Liver (tissue), 9 donors: ENCODE data around the gene OR1F1. TPM values are rescaled to one million over a fixed set of nuclear protein-coding genes. Genes with fewer than 3 reads are reported as not detected.

ENCODE experiments used
- DNase-seq: peaks from one replicate; pipeline ENCODE4 v3.0.0-alpha.2; 2017; ENCODE audit warnings: low spot score
- H3K27ac ChIP-seq, 2 donors: one replicate each; pipeline ENCODE4 v1.7.0; 2013; ENCODE audit warnings: inconsistent platforms in 2 of 2, low read length in 2 of 2, control low read depth in 1 of 2, low read depth in 1 of 2, mild to moderate bottlenecking in 1 of 2
- H3K27me3 ChIP-seq, 4 donors: one replicate each; pipeline versions ENCODE4 v1.6.1 to v1.7.0; 2013; ENCODE audit warnings: low read length in 3 of 4, inconsistent platforms in 1 of 4, mild to moderate bottlenecking in 1 of 4, moderate library complexity in 1 of 4; ENCODE audit not compliant: control insufficient read depth in 4 of 4, insufficient read depth in 4 of 4
- H3K36me3 ChIP-seq, 4 donors: one replicate each; pipeline versions ENCODE4 v1.6.1 to v1.7.0; 2013; ENCODE audit warnings: low read length in 3 of 4, mild to moderate bottlenecking in 3 of 4, low read depth in 1 of 4, moderate library complexity in 1 of 4; ENCODE audit not compliant: control insufficient read depth in 4 of 4, insufficient read depth in 3 of 4
- H3K4me1 ChIP-seq, 4 donors: one replicate each; pipeline versions ENCODE4 v1.6.1 to v1.7.0; 2013; ENCODE audit warnings: low read length in 3 of 4, mild to moderate bottlenecking in 3 of 4, moderate library complexity in 1 of 4; ENCODE audit not compliant: control insufficient read depth in 4 of 4, insufficient read depth in 4 of 4
- H3K4me3 ChIP-seq, 3 donors: one replicate each; pipeline versions ENCODE4 v1.6.1 to v1.7.0; 2013; ENCODE audit warnings: low read length in 3 of 3, control low read depth in 1 of 3, low read depth in 1 of 3, mild to moderate bottlenecking in 1 of 3
- H3K9ac ChIP-seq, 2 donors: one replicate each; pipeline ENCODE4 v1.7.0; 2013; ENCODE audit warnings: low read length in 2 of 2, mild to moderate bottlenecking in 2 of 2, moderate library complexity in 2 of 2, control low read depth in 1 of 2, low read depth in 1 of 2
- H3K9me3 ChIP-seq, 4 donors: one replicate each; pipeline versions ENCODE4 v1.6.1 to v1.7.0; 2013; ENCODE audit warnings: low read length in 3 of 4; ENCODE audit not compliant: control insufficient read depth in 4 of 4
- ATF3 ChIP-seq: IDR thresholded peaks from 2 replicates; pipeline ENCODE4 v1.6.1; 2016; ENCODE audit warnings: antibody characterized with exemption
- CTCF ChIP-seq: fragments of 150-350 bp; IDR thresholded peaks from 2 replicates; pipeline ENCODE4 v1.5.1; 2017; ENCODE audit warnings: improper control_type of control experiment, low read depth, low read length; ENCODE audit not compliant: missing input control
- EGR1 ChIP-seq, 2 donors: IDR thresholded peaks; 2 replicates each; pipeline ENCODE4 v1.6.1; 2016 to 2018; ENCODE audit warnings: antibody characterized with exemption in 2 of 2, low read depth in 2 of 2
- FOXA1 ChIP-seq: IDR thresholded peaks from 2 replicates; pipeline ENCODE4 v1.6.1; 2016; ENCODE audit warnings: antibody characterized with exemption
- FOXA2 ChIP-seq: IDR thresholded peaks from 2 replicates; pipeline ENCODE4 v1.6.1; 2016; ENCODE audit warnings: antibody characterized with exemption
- GABPA ChIP-seq, 2 donors: IDR thresholded peaks in 1 of 2; conservative IDR thresholded peaks in 1 of 2; 2 replicates each; pipeline ENCODE4 v1.6.1; 2016; ENCODE audit warnings: antibody characterized with exemption in 2 of 2, mild to moderate bottlenecking in 1 of 2, moderate library complexity in 1 of 2
- HNF4A ChIP-seq, 2 donors: conservative IDR thresholded peaks; 2 replicates each; pipeline ENCODE4 v1.6.1; 2016; ENCODE audit warnings: antibody characterized with exemption in 2 of 2, mild to moderate bottlenecking in 2 of 2
- HNF4G ChIP-seq: IDR thresholded peaks from 2 replicates; pipeline ENCODE4 v1.6.1; 2016; ENCODE audit warnings: antibody characterized with exemption
- JUND ChIP-seq, 2 donors: IDR thresholded peaks; 2 replicates each; pipeline ENCODE4 v1.6.1; 2016; ENCODE audit warnings: antibody characterized with exemption in 2 of 2
- RAD21 ChIP-seq, 2 donors: IDR thresholded peaks; 2 replicates each; pipeline ENCODE4 v1.6.1; 2016; ENCODE audit warnings: antibody characterized with exemption in 2 of 2, mild to moderate bottlenecking in 2 of 2
- REST ChIP-seq: IDR thresholded peaks from 2 replicates; pipeline ENCODE4 v1.6.1; 2016; ENCODE audit warnings: antibody characterized with exemption, mild to moderate bottlenecking
- RXRA ChIP-seq, 2 donors: IDR thresholded peaks; 2 replicates each; pipeline ENCODE4 v1.6.1; 2017 to 2018; ENCODE audit warnings: antibody characterized with exemption in 2 of 2, mild to moderate bottlenecking in 1 of 2
- SP1 ChIP-seq: IDR thresholded peaks from 2 replicates; pipeline ENCODE4 v1.6.1; 2018; ENCODE audit warnings: antibody characterized with exemption, mild to moderate bottlenecking
- TAF1 ChIP-seq: conservative IDR thresholded peaks from 2 replicates; pipeline ENCODE4 v1.6.1; 2016; ENCODE audit warnings: antibody characterized with exemption, mild to moderate bottlenecking
- YY1 ChIP-seq: IDR thresholded peaks from 2 replicates; pipeline ENCODE4 v1.6.1; 2016; ENCODE audit warnings: antibody characterized with exemption, mild to moderate bottlenecking
- WGBS: extraction: QIAGEN DNeasy Blood & Tissue Kit; methylation state at CpG from one replicate; pipeline ENCODE4 v1.1.7; 2013; 5-methylcytosine and 5-hydroxymethylcytosine counted together
- polyA plus RNA-seq, 2 donors: library from polyadenylated mRNA; stranded (reverse) in 1 of 2; unstranded in 1 of 2; fragments of 200-250 nt in 1 of 2; fragments of >200 nt in 1 of 2; fragmentation: Nextera tagmentation in 1 of 2; extraction: Ambion mirVana in 1 of 2; gene quantifications; one replicate each; pipeline versions ENCODE4 v1.2.1 to v1.2.3, GENCODE V29; 2013 to 2015
- total RNA-seq, 2 donors: library from RNA; depleted of rRNA; stranded (reverse); fragments of >200 nt; gene quantifications; one replicate each; pipeline ENCODE4 v1.2.3, GENCODE V29; 2014
- donor health status: healthy.
- donor health status: healthy.
- donor health status: healthy.
- donor health status: healthy.
- donor health status: healthy.

The OR1F1 gene
- total and polyA plus RNA-seq, 4 donors: not detected

GRCh38 chr16:3223913-3224515, 36.0 kb downstream of the OR1F1 start:
- Histone ChIP-seq H3K27me3 (no peaks in the 10 kb centered on the region), H3K27ac (no peak overlapping the region), H3K9ac (no peak overlapping the region), H3K4me1 (no peaks in the 10 kb centered on the region), H3K9me3 (peaks cover 31 to 79% (median 49%) of the 10 kb centered on the region in 4 donors), H3K36me3 (peaks cover 8 to 54% (median 42%) of the 10 kb centered on the region in 4 donors), H3K4me3 (peak overlapping the region in 2 of 3 donors; percentile 49 to 57)
- WGBS: 99% methylated on average over 10 of the region's 10 CpGs
- TF ChIP-seq FOXA2 (no peak), SP1 (no peak), TAF1 (no peak), CTCF (no peak), GABPA (IDR thresholded peaks at IDR 0.05 in 1 of 2, conservative IDR thresholded peaks at IDR 0.05 in 1 of 2) (no peak), ATF3 (no peak), REST (no peak), RXRA (IDR thresholded peaks at IDR 0.05) (no peak), HNF4G (no peak), HNF4A (conservative IDR thresholded peaks at IDR 0.05) (no peak), RAD21 (IDR thresholded peaks at IDR 0.05) (no peak), EGR1 (IDR thresholded peaks at IDR 0.05; ENCODE audit: low read depth in 2 of 2) (no peak), FOXA1 (no peak)
- DNase-seq: no peak

- H3K4me3 ChIP-seq: peak overlapping the region; percentile 81 to 99 (median 82)
- H3K9me3 ChIP-seq: peaks cover 7 to 22% (median 13%) of the 10 kb centered on the region in 4 donors
- H3K27me3 ChIP-seq: no peaks in the 10 kb centered on the region
- TF ChIP-seq HNF4G (no peak), JUND (IDR thresholded peaks at IDR 0.05) (no peak), TAF1 (no peak), EGR1 (IDR thresholded peaks at IDR 0.05; ENCODE audit: low read depth in 2 of 2) (no peak), FOXA1 (no peak), ATF3 (no peak), HNF4A (conservative IDR thresholded peaks at IDR 0.05) (no peak), YY1 (no peak)
- peaks cover 2 to 11% (median 8%) of the 10 kb centered on the region in 4 donors for H3K4me1 ChIP-seq
- DNase-seq: no peak
- WGBS: 3% methylated on average over 18 of the region's 18 CpGs
- peak overlapping the region; percentile 84 to 99 for H3K27ac ChIP-seq
- peaks cover 5 to 33% (median 31%) of the 10 kb centered on the region in 4 donors for H3K36me3 ChIP-seq
- H3K9ac ChIP-seq: peak overlapping the region; percentile 63 to 99
Measured at GRCh38 chr16:3234543-3234856, 46.5 kb downstream of the OR1F1 start.
